ENCODE data around the gene CDC25B. TPM values are rescaled to one million over a fixed set of nuclear protein-coding genes. Genes with fewer than 3 reads are reported as not detected.
A peak's percentile ranks its signal among the peaks of the same experiment; 100 is the strongest.

Gene CDC25B
- total RNA-seq, 1 experiment from 2014 or later = 66.7 TPM

DNA sequence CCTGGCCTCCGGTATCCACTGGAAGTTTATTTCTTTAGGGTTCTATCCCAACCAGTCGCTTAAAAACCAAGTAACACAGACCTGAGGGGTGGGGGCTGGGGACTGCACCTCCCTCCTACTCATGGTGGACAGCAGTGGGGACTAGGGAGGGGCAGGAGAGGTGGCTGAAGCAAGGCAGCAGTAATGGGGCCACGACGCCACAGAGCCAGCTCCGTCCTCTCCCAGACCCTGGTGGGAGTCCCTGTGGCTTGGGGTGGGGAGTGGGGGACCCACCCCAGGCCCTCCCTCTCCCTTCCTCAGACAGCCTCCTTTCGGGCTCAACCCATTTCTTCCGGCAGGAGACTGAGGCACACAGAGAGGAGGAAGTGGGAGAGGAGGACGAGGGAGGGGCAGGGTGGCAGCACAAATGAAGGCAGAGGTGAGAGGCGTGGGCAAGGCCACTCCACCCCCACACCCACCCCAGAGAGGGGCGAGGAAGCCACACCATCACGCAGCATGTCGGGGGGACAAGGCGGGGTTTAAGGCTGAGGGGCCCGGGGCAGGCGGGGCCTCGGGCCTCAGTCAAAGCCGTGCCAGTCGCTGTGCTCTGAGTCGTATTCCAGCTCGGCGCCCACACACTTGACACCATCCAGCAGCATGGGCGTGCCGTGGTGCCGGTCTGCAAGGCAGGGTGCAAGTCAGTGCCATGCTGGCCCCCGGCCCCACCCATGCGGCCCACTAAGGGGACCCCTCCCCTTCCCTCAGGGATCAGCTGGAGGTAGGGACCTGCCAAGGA is 42.4 kb upstream of the CDC25B start:
- Mint-ChIP-seq H3K27ac (ENCODE audit: unreplicated experiment) (no peak overlapping the region), H3K4me1 (ENCODE audit: low read depth, unreplicated experiment) (no peaks in the 10 kb centered on the region), H3K27me3 (ENCODE audit: insufficient read depth, unreplicated experiment) (no peaks in the 10 kb centered on the region), H3K9me3 (ENCODE audit: unreplicated experiment) (no peaks in the 10 kb centered on the region), H3K4me3 (ENCODE audit: unreplicated experiment) (no peak overlapping the region), H3K36me3 (ENCODE audit: insufficient read depth, unreplicated experiment) (peaks cover 24% of the 10 kb centered on the region)
- ChIA-PET CTCF (interaction anchor here (0.7 to 1.4 kb wide), 5 partner anchors 14 to 28 kb away, joined by 3 to 9 read pairs (median 5); partner anchors contain the start of genes ADISSP and SPEF1), POLR2A (interaction anchor here (1.0 kb wide), 1 partner anchor 14 kb away, joined by 9 read pairs; the partner anchor contains the start of gene ADISSP)
- no peaks in the 10 kb centered on the region for H3K9me3 ChIP-seq
- no peaks in the 10 kb centered on the region for H3K4me1 ChIP-seq
- no peaks in the 10 kb centered on the region for H3K27me3 ChIP-seq (replicated peaks; ENCODE audit: control insufficient read depth, insufficient read depth, low read length)
- TF ChIP-seq, protein P1, sequence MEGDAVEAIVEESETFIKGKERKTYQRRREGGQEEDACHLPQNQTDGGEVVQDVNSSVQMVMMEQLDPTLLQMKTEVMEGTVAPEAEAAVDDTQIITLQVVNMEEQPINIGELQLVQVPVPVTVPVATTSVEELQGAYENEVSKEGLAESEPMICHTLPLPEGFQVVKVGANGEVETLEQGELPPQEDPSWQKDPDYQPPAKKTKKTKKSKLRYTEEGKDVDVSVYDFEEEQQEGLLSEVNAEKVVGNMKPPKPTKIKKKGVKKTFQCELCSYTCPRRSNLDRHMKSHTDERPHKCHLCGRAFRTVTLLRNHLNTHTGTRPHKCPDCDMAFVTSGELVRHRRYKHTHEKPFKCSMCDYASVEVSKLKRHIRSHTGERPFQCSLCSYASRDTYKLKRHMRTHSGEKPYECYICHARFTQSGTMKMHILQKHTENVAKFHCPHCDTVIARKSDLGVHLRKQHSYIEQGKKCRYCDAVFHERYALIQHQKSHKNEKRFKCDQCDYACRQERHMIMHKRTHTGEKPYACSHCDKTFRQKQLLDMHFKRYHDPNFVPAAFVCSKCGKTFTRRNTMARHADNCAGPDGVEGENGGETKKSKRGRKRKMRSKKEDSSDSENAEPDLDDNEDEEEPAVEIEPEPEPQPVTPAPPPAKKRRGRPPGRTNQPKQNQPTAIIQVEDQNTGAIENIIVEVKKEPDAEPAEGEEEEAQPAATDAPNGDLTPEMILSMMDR (IDR thresholded peaks at IDR 0.05; ENCODE audit: insufficient read depth in 1 of 2, low read depth in 1 of 2, low read length in 1 of 2, severe bottlenecking in 1 of 2, unreplicated experiment in 1 of 2) = no peak
- H3K36me3 ChIP-seq (ENCODE audit: control insufficient read depth, insufficient read depth, low read length) = 0 out of 2 replicates have a peak, but pooled peaks cover 1% of the 10 kb centered on the region
- intact Hi-C loops (cut with micrococcal nuclease; ENCODE audit: unreplicated experiment) = loop anchor here (2.0 kb wide), 1 partner anchor 15 kb away; no protein-coding TSS in a partner anchor
- H3K4me3 ChIP-seq (ENCODE audit: low read depth, low read length) = no peak overlapping the region
- BruUV-seq (replicated peaks) = TSS peak; percentile 57
- DNase-seq = no peak

DNA sequence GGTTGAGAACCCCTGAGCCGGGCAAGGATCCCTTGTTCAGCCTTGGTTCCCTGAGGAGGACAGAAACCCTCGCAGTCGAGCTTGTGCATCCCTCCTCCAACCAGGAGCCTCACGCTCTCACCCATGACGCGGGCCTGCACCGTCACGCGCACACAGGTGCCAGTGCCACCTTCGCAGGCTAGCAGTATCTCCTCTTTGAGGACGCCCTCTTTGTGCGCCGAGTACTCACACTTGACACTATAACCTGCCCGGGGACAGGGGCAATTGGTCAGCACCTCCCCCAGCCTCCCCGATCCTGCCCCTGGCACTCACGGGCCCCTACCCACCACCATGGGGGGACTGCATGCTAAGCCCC is 41.9 kb upstream of the CDC25B start:
- no peaks in the 10 kb centered on the region for H3K9me3 ChIP-seq
- Mint-ChIP-seq H3K27ac (ENCODE audit: unreplicated experiment) (no peak overlapping the region), H3K36me3 (ENCODE audit: insufficient read depth, unreplicated experiment) (peaks cover 19% of the 10 kb centered on the region), H3K4me1 (ENCODE audit: low read depth, unreplicated experiment) (no peaks in the 10 kb centered on the region), H3K9me3 (ENCODE audit: unreplicated experiment) (no peaks in the 10 kb centered on the region), H3K4me3 (ENCODE audit: unreplicated experiment) (no peak overlapping the region), H3K27me3 (ENCODE audit: insufficient read depth, unreplicated experiment) (no peaks in the 10 kb centered on the region)
- no peak for DNase-seq
- no peak overlapping the region for H3K4me3 ChIP-seq (ENCODE audit: low read depth, low read length)
- intact Hi-C loops (cut with micrococcal nuclease; ENCODE audit: unreplicated experiment) = no loop called here
- H3K36me3 ChIP-seq (ENCODE audit: control insufficient read depth, insufficient read depth, low read length) = 0 out of 2 replicates have a peak, but pooled peaks cover 1% of the 10 kb centered on the region
- ChIA-PET POLR2A (interaction anchor here (1.0 kb wide), 1 partner anchor 13 kb away, joined by 9 read pairs; the partner anchor contains the start of gene ADISSP), CTCF (interaction anchor here (0.8 kb wide), 1 partner anchor 13 kb away, joined by 3 read pairs; the partner anchor contains the start of gene ADISSP)
- BruUV-seq (replicated peaks) = no TSS peak
- TF ChIP-seq, protein P1 (IDR thresholded peaks at IDR 0.05; ENCODE audit: insufficient read depth in 1 of 2, low read depth in 1 of 2, low read length in 1 of 2, severe bottlenecking in 1 of 2, unreplicated experiment in 1 of 2) = no peak
- no peaks in the 10 kb centered on the region for H3K27me3 ChIP-seq (replicated peaks; ENCODE audit: control insufficient read depth, insufficient read depth, low read length)
- H3K4me1 ChIP-seq = no peaks in the 10 kb centered on the region

DNA sequence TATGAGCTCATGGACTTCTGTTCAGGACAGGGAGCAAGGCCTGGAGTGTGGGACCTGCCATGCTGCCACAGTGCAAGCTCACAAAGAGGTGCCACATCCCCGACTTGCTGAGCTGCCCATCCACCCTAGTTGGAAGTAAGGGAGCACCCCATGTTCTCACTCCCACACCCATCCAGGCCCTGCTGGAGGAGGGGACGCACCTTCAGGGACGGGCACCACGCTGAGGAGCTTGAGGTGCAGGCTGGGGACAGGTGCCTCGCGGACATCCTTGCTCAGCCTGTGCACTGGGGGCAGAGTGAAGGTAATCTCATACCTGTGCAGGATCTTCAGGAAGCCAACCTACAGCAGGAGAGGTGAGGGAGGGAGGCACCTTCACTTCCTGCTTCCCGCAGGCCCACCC is 40.8 kb upstream of the CDC25B start:
- POLR2A ChIA-PET = interaction anchor here (0.5 kb wide), 1 partner anchor 919 kb away, joined by 3 read pairs; no protein-coding TSS in a partner anchor
- H3K36me3 Mint-ChIP-seq (ENCODE audit: insufficient read depth, unreplicated experiment) = peaks cover 27% of the 10 kb centered on the region
- no peaks in the 10 kb centered on the region for H3K4me1 Mint-ChIP-seq (ENCODE audit: low read depth, unreplicated experiment)
- no peaks in the 10 kb centered on the region for H3K4me1 ChIP-seq
- TF ChIP-seq, protein P1 (IDR thresholded peaks at IDR 0.05; ENCODE audit: insufficient read depth in 1 of 2, low read depth in 1 of 2, low read length in 1 of 2, severe bottlenecking in 1 of 2, unreplicated experiment in 1 of 2) = no peak
- no peak overlapping the region for H3K27ac Mint-ChIP-seq (ENCODE audit: unreplicated experiment)
- no peaks in the 10 kb centered on the region for H3K27me3 Mint-ChIP-seq (ENCODE audit: insufficient read depth, unreplicated experiment)
- CTCF ChIA-PET = interaction anchor here (0.8 to 1.2 kb wide), 2 partner anchors 10 to 13 kb away, joined by 3 read pairs; no protein-coding TSS in a partner anchor
- H3K27me3 ChIP-seq (replicated peaks; ENCODE audit: control insufficient read depth, insufficient read depth, low read length) = no peaks in the 10 kb centered on the region
- no TSS peak for BruUV-seq (replicated peaks)
- no peak overlapping the region for H3K4me3 ChIP-seq (ENCODE audit: low read depth, low read length)
- no peak overlapping the region for H3K4me3 Mint-ChIP-seq (ENCODE audit: unreplicated experiment)
- H3K36me3 ChIP-seq (ENCODE audit: control insufficient read depth, insufficient read depth, low read length) = 0 out of 2 replicates have a peak, but pooled peaks cover 1% of the 10 kb centered on the region
- H3K9me3 Mint-ChIP-seq (ENCODE audit: unreplicated experiment) = no peaks in the 10 kb centered on the region
- H3K9me3 ChIP-seq = no peaks in the 10 kb centered on the region
- DNase-seq = no peak
- intact Hi-C loops (cut with micrococcal nuclease; ENCODE audit: unreplicated experiment) = no loop called here

Measured in Caco-2 (cell line).